GM19463 (cell line): ENCODE data around the gene PPP2R2B.
"Not testable (repeated sequence)": the region's sequence is repeated elsewhere in the genome, so short reads cannot be mapped to it uniquely, and the experiment has no call there.

Experiments
- ATAC-seq: cut with Tn5 transposase; IDR thresholded peaks from one replicate; pipeline ENCODE4 v1.9.1; 2021; ENCODE audit warnings: mild to moderate bottlenecking, moderate library complexity; ENCODE audit not compliant: unreplicated experiment

Gene PPP2R2B

DNA sequence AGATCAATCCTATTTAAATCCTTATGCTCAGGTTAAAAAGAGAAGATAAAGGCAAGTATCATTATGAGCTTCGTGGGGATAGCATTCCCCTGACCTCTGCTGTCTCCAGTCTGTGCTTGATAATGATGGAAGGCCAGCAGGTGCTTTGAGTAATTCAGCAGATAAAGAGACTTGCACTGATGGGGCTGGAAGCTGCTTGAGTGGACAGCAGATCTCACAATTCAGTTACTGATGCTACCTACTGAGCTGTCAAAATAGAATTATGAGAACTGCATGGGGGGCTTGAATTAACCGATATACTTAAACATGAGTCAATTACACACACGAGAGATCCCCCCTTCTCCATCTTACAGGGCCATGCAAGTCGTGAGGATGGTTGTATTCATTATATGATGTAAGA lies 254.9 kb downstream of the PPP2R2B start:
- no peak for ATAC-seq

DNA sequence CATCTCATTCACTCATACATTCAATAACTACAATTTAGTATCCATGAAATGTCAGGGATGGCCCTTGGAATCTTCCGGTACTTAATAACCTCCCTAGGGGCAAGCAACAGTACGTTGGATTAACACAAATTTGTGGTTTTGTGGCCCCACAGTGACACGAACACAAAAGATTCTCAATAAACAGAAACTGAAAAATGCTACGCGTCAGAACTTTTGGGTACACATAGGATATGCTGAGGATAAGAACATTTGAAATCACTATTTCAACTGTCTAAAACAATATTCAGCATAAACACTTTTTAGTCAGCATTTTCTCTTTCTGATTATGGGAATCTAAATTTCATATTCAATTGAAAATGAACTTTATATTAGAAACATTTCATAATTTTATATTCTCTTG lies 255.5 kb downstream of the PPP2R2B start:
- no peak for ATAC-seq

DNA sequence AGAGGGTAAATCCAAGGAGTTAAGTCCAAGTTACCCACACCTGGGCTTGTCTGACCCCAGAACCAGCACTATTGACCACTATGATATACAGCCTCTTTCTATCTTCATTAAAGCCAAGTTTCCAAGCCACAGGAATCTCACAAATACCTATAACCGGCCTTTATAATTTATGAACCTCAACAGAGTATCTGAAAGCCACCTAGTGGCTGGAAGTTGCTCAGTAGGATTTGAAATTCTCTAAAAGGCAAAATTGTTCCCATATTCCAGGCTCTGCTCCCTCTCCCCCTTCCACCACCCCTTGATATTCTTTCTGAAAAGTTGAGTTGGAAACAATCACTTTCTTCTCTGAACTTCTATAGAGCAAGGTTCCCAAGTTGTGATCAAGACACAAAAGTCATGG lies 256.2 kb downstream of the PPP2R2B start:
- no peak for ATAC-seq

DNA sequence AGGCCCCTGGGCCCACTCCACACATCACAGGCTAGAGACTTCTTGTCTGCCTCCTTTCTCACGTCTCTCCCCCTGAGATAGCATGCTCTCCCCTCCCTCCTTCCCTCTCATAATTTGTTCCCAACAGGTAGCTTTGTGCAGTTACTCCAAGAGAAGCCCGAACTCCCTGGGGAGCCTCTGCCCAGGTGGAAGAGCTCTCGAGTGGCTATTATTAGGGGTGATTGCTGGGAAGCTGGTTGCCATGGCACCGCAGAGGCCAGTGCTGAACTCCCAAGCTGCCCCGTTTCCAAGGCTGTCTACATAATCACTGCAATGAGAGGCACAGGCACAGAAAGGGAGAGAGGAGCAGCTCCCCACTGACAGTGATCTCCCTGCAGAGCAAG lies 257.9 kb downstream of the PPP2R2B start:
- no peak for ATAC-seq

DNA sequence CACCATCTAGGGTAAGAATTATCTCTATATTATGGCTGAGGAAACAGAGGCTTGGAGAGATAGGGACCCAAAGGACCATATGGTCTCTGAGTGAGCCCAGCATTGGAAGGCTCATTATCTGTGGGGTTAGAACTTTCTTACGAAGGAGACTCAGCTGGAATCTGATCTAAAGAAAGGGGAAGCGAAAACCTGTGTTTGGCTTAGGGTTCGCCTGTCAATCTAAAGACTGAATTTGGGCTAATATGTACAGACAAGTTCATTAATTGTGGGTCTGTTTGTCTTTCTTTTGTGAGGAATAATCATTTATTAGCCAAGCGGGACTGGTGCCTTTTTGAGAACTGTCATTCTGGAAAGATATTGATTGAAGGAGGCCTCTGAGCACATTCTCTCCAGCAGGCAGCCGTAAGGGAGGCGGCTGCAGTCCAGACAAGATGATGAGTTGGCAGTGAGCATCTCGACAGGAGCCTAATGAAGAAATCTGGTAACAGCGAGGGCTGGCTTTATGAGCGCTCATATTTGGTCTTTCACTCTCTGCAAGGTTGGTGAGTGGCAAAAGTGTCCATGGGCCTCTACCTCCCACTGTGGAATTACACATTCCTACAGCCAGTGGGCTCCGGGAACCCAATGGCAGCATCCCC lies 258.4 kb downstream of the PPP2R2B start:
- ATAC-seq: no peak

DNA sequence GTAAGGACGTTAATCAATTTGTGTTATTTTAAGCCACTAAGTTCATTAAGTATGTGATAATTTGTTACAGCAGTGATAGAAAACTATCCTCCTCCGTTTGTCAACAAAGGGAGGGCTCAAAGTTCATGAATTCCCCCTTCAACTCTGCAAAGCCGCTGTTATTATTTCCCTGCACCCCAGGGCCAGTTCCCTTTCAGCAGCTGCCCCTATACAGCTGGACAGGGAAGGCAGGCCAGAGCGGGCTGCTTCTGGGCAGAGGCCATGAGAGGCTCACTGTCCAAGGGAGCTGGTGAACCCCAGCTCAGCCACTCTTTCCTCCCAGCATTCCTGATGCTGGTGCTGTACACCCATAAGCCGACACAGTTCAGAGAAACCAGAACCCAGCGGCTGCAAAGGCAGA lies 260.1 kb downstream of the PPP2R2B start:
- ATAC-seq: no peak

DNA sequence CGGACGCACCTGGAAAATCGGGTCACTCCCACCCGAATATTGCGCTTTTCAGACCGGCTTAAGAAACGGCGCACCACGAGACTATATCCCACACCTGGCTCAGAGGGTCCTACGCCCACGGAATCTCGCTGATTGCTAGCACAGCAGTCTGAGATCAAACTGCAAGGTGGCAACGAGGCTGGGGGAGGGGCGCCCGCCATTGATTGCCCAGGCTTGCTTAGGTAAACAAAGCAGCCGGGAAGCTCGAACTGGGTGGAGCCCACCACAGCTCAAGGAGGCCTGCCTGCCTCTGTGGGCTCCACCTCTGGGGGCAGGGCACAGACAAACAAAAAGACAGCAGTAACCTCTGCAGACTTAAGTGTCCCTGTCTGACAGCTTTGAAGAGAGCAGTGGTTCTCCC lies 268.8 kb downstream of the PPP2R2B start:
- not testable (repeated sequence) for ATAC-seq

DNA sequence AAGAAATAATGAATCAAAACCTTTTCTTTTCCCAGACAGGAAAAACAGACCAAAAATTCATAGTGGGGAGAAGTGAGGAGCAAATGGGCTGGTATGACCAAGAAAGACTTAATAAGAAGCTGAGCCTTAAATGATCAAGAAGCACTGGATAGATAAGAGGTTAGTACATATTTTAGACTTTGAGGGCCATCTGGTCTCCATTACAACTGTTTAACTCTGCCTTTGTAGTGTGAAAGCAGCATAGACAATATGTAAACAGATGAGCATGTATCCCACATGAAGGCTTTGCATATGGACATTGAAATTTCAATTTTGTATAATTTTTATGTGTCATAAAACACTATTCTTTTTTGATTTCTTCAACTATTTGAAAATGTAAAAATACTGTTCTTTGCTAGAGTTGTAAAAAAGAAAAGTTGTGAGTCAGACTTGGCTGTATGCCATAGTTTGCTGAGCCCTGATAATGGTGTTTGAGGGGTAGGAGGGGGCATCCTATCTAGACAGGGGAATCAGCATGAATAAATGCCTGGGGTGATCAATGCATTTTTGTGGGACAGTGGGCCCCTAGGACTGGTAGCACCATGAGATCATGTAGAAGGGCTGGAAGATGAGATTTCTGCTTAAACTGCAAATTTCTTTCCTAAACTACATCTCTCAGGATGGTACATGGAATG lies 270.8 kb downstream of the PPP2R2B start:
- no peak for ATAC-seq

DNA sequence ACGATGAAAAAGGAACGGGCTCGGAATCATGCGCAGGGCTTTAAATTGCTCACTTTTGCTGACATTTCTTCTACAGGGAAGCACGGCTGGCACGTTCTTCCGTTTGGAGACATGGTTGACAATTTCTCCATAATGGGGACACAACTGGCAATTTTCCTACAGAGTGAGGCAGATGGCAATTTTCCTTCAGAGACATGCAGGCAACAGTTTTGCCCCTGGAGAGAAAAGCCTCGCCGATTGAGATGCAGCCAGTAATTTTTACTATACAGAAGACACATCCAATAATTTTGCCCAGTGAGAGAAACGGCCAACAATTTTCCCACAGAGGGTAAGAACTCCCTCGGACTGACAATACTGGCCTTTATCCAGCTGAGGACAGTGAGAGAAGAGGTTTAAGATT lies 271.7 kb downstream of the PPP2R2B start:
- ATAC-seq: no peak

DNA sequence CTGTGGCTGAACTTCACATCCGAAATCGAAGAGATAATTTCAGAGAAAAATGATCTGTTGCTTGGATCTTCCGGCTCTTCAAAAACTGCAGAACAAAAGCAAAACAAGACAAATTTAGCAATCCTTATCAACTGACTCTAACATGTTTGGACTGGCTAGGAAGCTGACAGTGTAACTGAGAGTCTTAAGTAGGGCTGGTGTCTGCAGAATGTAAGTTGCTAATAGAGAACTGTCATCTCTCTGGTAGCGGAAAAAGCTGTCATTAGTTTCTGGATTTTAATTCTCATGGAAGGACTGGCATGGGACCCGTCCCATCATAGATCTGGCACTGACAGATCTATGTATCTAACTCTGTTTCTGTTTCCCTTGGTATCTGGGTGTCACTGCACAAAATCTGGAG lies 278.2 kb downstream of the PPP2R2B start:
- no peak for ATAC-seq

DNA sequence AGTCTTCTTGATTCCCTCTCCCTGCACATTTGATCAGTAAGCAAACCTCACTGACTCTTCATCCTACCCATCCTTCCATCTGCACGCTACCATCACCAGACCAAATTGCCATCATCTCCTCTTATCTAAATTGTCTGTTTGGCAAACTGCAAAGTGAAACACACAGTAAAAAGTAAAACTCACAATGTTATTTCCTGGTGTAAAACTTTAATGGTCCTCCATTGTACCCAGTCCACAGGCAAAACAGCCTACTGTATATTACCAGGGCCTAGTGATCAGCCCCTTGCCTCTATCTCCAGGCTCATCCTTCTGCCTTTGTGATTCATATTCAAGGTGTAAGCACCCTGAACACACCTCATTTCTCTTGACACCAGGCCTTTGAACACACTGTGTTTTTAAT lies 279.3 kb downstream of the PPP2R2B start:
- no peak for ATAC-seq

DNA sequence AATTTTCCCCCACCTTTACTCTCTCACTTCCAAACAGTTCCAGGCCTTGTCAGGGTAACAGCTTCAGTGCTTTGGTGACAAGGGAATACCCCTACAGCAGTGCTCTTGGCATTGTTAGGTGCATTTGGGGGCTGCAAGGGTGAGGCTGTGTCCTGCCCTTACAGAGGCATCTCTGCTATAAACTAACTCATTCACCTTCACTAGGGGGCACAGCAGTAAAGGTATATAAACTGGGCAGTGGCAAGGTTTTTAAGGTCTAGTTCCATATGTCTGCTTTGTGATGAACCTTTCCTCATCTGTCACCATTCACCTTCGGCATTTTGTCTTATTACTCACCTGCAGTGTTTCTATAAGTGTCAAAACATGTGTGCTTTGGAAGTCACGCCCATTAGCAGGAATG lies 283.5 kb downstream of the PPP2R2B start:
- ATAC-seq: no peak

DNA sequence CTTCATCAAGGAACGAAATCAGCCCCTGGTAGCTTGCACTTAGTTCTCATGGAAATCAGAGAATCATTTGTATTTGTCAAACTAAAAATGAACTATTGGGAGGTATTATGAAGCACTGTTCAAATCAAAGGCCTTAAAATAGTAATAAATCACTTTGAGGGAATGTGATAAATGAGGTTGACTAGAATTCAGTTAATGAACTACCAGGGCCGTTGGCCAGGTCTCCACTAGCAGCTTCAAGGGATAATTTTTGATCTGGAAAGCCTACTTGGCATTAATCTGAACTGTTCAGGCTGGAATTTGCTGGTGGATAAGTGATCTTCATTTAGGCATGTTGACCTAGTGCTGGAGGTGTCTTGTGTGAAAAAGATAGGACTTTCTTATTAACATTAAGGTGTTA lies 286.2 kb downstream of the PPP2R2B start:
- no peak for ATAC-seq

DNA sequence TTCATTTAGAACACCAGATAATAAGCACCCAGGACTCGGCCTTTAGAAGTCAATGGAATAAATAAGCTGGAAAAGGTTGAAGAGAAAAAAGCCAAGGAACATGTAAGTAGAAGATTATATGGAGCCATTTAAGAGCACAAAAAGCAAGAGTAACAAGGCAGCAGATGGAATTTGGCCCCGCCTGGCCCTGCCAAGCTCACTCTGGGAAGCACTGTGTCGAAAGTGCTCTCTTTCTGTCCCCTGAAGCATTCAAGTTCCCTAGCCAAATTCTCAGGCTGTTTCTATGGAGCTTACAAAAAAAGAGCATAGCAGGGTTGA lies 289.6 kb downstream of the PPP2R2B start:
- ATAC-seq: no peak

DNA sequence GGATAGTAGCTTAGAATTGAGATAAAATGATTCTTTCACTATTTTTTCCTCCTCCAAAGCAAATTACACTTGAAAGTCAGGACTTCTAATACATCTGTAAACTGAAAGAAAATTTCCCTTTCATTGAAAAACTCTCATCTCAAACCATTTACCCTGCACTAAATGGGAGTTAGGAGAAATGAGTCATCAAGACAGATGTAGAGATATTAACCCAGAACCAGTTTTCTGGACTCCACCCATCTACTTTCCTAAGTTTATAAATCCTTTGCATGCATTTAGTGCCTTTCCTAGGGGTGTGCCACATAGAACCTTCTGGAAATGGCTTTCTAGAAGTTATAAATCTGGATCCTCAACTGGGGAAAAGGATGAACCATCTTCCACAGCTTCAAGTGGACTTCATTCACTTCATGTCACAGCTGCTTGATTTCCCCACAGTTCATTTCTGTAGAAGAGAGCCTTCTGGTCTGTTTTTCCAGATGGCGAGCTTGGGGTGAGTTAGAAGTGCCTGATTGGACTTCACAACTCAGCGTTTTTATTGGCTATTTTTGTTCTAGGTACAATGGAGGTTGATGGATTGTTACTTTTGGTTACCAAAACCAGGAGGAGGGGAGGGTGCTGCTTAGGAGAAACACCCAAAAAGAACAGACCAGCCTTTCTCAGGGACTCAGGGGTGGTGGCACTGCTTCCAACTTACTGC lies 290.1 kb downstream of the PPP2R2B start:
- ATAC-seq: no peak

DNA sequence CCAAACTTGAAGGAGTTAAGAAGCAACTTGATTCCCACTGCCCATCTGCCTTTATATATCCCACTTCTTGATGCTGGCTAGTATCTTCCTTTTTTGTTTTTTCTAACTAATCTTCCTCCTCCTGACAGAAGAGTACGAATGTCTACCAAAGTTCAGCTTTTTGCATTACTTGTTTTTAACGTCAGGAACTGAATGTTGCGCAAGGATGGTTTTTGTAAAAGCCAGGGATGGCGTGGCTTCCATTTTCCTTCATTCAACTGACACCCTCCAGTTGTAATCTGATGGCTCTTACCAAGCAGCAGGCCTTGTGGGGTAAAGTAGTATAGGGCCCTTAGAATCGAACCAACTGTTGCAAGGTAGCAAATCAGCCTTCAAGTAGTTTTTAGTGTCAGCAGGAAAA lies 291.8 kb downstream of the PPP2R2B start:
- ATAC-seq: no peak

DNA sequence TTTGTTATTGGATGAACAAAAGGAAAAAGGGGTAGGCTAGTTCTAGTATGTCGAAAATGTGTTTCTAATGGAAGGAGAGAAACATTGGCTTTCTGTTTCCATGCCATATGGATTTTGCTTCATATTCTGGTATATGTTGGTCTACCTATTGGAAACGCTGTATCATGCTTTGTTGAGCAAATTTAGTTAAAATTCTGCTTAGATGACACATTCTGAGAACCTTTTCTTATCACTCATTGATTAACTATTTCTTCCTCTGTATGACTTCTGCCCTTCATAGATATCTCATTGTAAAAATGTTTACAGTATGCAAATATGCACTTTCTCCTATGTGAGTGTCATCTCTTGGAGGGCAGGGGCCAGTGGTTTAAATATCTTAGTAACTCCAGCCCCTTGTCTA lies 293.8 kb downstream of the PPP2R2B start:
- ATAC-seq: no peak

DNA sequence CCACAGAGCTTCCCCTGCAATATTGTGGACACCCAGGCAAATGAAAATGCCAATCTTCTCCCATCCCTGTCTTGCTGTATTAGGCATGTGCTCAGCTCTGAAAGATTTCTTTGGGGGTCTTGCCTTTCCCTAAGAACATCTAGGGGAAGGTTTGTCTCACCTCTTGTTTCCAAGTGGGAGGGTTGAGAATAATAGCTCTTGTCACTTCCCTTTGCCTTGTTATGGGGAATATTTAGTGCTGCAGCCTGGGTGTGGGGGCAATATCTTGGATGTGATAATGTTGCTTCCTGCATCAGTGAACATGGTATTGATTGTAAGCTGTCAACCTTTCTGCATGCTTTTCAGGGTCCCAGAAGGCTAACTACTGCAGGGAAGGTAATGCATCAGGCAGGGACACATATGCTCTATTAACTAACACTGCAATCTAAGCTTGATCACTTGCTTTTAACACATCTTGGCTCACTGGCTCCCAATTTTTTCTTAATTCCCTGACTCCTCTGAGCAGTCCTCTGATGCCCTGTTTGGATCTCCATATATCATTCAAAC lies 296.4 kb downstream of the PPP2R2B start:
- ATAC-seq: no peak

DNA sequence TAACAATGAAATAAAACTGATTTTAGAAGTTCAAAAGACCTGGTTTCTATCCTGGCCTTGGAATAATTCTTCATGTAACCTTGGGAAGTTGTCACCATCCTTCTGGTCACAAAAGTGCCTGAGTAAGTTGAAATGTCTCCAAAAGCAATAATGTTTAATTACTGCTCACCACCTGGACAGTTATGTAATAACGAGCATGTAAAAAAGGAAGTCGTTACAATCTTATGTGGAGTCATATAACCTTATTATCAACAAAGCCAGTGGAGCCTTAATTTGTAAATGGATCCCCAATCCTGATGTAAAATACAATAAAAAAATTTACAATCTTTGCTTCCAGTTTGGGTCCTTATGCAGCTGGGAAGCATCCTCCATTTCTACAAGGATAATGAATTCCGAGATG lies 298.3 kb downstream of the PPP2R2B start:
- no peak for ATAC-seq

DNA sequence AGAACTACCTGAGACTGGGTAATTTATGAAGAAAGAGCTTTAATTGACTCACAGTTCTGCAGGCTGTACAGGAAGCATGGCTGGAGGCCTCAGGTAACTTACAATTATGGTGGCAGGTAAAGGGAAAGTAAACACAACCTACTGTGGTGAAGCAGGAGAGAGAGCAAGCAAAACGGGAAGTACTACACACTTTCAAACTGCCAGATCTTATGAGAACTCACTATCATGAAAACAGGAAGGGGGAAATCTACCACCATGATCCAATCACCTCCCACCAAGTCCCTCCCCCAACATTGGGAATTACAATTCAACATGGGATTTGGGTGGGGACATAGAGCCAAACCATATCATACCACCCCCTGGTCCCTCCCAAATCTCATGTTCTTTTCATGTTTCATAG lies 303.8 kb downstream of the PPP2R2B start:
- ATAC-seq: no peak

DNA sequence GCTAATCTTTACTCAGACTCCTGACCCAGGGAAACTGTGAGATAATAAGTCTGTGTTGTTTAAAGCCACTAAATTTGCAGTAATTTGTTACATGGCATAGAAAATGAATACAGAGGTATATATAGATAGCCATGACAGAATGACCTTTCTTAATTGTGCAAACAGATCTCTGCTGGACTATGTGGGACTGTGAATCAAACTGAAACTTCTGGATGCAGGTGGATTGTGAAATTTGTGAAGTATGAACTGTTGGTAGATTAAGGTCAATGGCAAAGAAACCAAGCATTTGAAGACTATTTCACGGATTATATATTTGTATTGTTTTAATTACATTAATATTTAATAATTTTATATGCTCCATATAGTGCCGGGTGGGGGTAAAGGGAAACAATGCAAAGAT lies 310.4 kb downstream of the PPP2R2B start:
- no peak for ATAC-seq

DNA sequence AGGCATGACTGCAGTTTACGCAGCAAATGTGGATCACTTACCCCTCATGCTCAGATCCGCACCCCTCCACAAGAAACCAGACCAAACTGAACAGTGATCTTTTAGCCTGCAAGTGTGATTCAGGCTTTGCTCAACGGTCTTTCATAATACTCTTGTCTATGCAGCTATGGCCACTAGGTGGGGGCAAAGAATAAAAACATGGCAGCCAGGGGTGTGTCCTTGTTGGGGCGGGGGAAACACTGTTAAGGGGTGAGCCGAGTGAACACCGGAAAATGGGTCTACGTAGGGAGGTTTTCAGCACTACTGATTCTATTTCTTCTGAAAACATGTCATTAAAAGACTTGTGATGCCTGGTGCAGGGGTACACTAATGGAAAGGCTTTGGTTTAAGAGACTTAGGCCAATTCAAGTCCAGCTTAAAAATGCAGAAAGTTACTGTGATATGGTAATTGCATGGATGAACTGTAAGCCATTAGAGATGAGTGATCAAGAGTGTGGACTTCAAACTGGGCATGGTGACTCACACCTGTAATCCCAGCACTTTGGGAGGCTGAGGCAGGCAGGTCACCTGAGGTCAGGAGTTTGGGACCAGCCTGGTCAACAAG lies 312.7 kb downstream of the PPP2R2B start:
- peak; percentile 92 for ATAC-seq
